H9 (cell line): ENCODE measurements around the gene TBC1D12. TPM values are rescaled to one million over a fixed set of nuclear protein-coding genes. Genes with fewer than 3 reads are reported as not detected.

Experiments
- DNase-seq: peaks from one replicate; pipeline ENCODE4 v3.0.0-alpha.2; 2017
- H2AFZ ChIP-seq: one replicate; pipeline ENCODE4 v1.6.1; 2013; ENCODE audit warnings: mild to moderate bottlenecking, low read length, control low read depth, moderate library complexity
- H2AK5ac ChIP-seq: 2 replicates; pipeline ENCODE4 v1.6.1; 2013; ENCODE audit warnings: low read length, control low read depth, mixed read lengths; ENCODE audit not compliant: insufficient read length
- H2BK120ac ChIP-seq: one replicate; pipeline ENCODE4 v1.6.1; 2013; ENCODE audit warnings: low read depth, mild to moderate bottlenecking, low read length, control low read depth, inconsistent platforms; ENCODE audit not compliant: poor library complexity, severe bottlenecking
- H2BK12ac ChIP-seq: 2 replicates; pipeline ENCODE4 v1.6.1; 2013; ENCODE audit warnings: low read length, control low read depth, mixed read lengths, low read depth; ENCODE audit not compliant: insufficient read length
- H2BK15ac ChIP-seq: 2 replicates; pipeline ENCODE4 v1.6.1; 2013; ENCODE audit warnings: low read depth, low read length, control low read depth
- H2BK20ac ChIP-seq: one replicate; pipeline ENCODE4 v1.6.1; 2013; ENCODE audit warnings: low read depth, mild to moderate bottlenecking, low read length, control low read depth, inconsistent platforms; ENCODE audit not compliant: poor library complexity, severe bottlenecking
- H2BK5ac ChIP-seq: 2 replicates; pipeline ENCODE4 v1.6.1; 2013; ENCODE audit warnings: low read length, control low read depth, mixed read lengths; ENCODE audit not compliant: insufficient read length
- H3K14ac ChIP-seq: 2 replicates; pipeline ENCODE4 v1.6.1; 2013; ENCODE audit warnings: low read length, control low read depth; ENCODE audit not compliant: insufficient read depth
- H3K18ac ChIP-seq: 2 replicates; pipeline ENCODE4 v1.6.1; 2013; ENCODE audit warnings: low read depth, mild to moderate bottlenecking, mixed read lengths, low read length, control low read depth; ENCODE audit not compliant: insufficient read length
- H3K23ac ChIP-seq: 2 replicates; pipeline ENCODE4 v1.6.1; 2013; ENCODE audit warnings: low read length, control low read depth, mixed read lengths, low read depth; ENCODE audit not compliant: insufficient read length
- H3K23me2 ChIP-seq: 2 replicates; pipeline ENCODE4 v1.6.1; 2013; ENCODE audit warnings: low read depth, mild to moderate bottlenecking, mixed read lengths, low read length, control low read depth; ENCODE audit not compliant: insufficient read length, poor library complexity, severe bottlenecking
- H3K27ac ChIP-seq: 2 replicates; pipeline ENCODE4 v1.5.1; 2013; ENCODE audit warnings: low read length, control low read depth, mixed read lengths, low read depth; ENCODE audit not compliant: insufficient read length
- H3K27me3 ChIP-seq: 2 replicates; pipeline ENCODE4 v1.6.1; 2013; ENCODE audit warnings: low read length, control low read depth, inconsistent platforms; ENCODE audit not compliant: insufficient read depth
- H3K4ac ChIP-seq: 2 replicates; pipeline ENCODE4 v1.6.1; 2013; ENCODE audit warnings: low read depth, mild to moderate bottlenecking, control low read depth, inconsistent platforms, low read length, moderate library complexity
- H3K4me1 ChIP-seq: 2 replicates; pipeline ENCODE4 v1.6.1; 2013; ENCODE audit warnings: low read length, control low read depth, inconsistent platforms; ENCODE audit not compliant: insufficient read depth
- H3K4me2 ChIP-seq: 2 replicates; pipeline ENCODE4 v1.6.1; 2013; ENCODE audit warnings: low read length, control low read depth, mixed read lengths; ENCODE audit not compliant: insufficient read length, insufficient read depth
- H3K56ac ChIP-seq: 2 replicates; pipeline ENCODE4 v1.6.1; 2013; ENCODE audit warnings: low read depth, mild to moderate bottlenecking, mixed read lengths, low read length, control low read depth; ENCODE audit not compliant: insufficient read length
- H3K79me1 ChIP-seq: 2 replicates; pipeline ENCODE4 v1.6.1; 2013; ENCODE audit warnings: low read depth, mild to moderate bottlenecking, moderate library complexity, low read length, control low read depth, inconsistent platforms; ENCODE audit not compliant: insufficient read depth, poor library complexity, severe bottlenecking
- H3K79me2 ChIP-seq: 2 replicates; pipeline ENCODE4 v1.6.1; 2013; ENCODE audit warnings: low read length, control low read depth, inconsistent platforms; ENCODE audit not compliant: insufficient read depth
- H3K9ac ChIP-seq: 2 replicates; pipeline ENCODE4 v1.6.1; 2013; ENCODE audit warnings: low read length, control low read depth, mixed read lengths; ENCODE audit not compliant: insufficient read length; ENCODE audit errors: extremely low read depth
- H3K9me3 ChIP-seq: one replicate; pipeline ENCODE4 v1.6.1; 2013; ENCODE audit warnings: low read depth, low read length, inconsistent platforms; ENCODE audit not compliant: control insufficient read depth
- H3T11ph ChIP-seq: one replicate; pipeline ENCODE4 v1.6.1; 2013; ENCODE audit warnings: mild to moderate bottlenecking, low read length, control low read depth, inconsistent platforms
- H4K20me1 ChIP-seq: one replicate; pipeline ENCODE4 v1.6.1; 2013; ENCODE audit not compliant: control insufficient read depth, insufficient read length, insufficient read depth
- H4K5ac ChIP-seq: 2 replicates; pipeline ENCODE4 v1.6.1; 2013; ENCODE audit warnings: low read depth, mild to moderate bottlenecking, mixed read lengths, low read length, control low read depth; ENCODE audit not compliant: insufficient read length
- H4K8ac ChIP-seq: replicated peaks from 2 replicates; pipeline ENCODE4 v1.6.1; 2013; ENCODE audit warnings: low read length, control low read depth, mixed read lengths, low read depth; ENCODE audit not compliant: insufficient read length
- H4K91ac ChIP-seq: 2 replicates; pipeline ENCODE4 v1.6.1; 2013; ENCODE audit warnings: low read depth, mild to moderate bottlenecking, moderate library complexity, mixed read lengths, low read length, control low read depth; ENCODE audit not compliant: insufficient read length
- H3K27ac Mint-ChIP-seq, 3 experiments: 2 replicates in 2 of 3; 3 replicates in 1 of 3; pipeline ENCODE4 v1.8.0; 2020 to 2021; ENCODE audit warnings: mixed read lengths in 3 of 3, mild to moderate bottlenecking in 1 of 3, moderate library complexity in 1 of 3
- H3K27me3 Mint-ChIP-seq: 2 replicates; pipeline ENCODE4 v1.8.0; 2021; ENCODE audit warnings: low read depth, mild to moderate bottlenecking, moderate library complexity, mixed read lengths
- H3K36me3 Mint-ChIP-seq, 3 experiments: 2 replicates in 2 of 3; 3 replicates in 1 of 3; pipeline ENCODE4 v1.8.0; 2020 to 2021; ENCODE audit warnings: low read depth in 3 of 3, mixed read lengths in 3 of 3; ENCODE audit not compliant: insufficient read depth in 1 of 3
- H3K4me1 Mint-ChIP-seq, 2 experiments: 2 replicates each; pipeline ENCODE4 v1.8.0; 2020; ENCODE audit warnings: mixed read lengths in 2 of 2
- H3K4me3 Mint-ChIP-seq, 2 experiments: 2 replicates in 1 of 2; 3 replicates in 1 of 2; pipeline ENCODE4 v1.8.0; 2020 to 2021; ENCODE audit warnings: mild to moderate bottlenecking in 2 of 2, mixed read lengths in 2 of 2, moderate library complexity in 1 of 2
- H3K9me3 Mint-ChIP-seq, 2 experiments: 2 replicates in 1 of 2; 3 replicates in 1 of 2; pipeline ENCODE4 v1.8.0; 2020; ENCODE audit warnings: mild to moderate bottlenecking in 2 of 2, mixed read lengths in 2 of 2, moderate library complexity in 1 of 2
- CTCF ChIP-seq: fragments of 200-600 bp; sonication (generic); conservative IDR thresholded peaks from 3 replicates; pipeline ENCODE4 v1.8.0; 2021; ENCODE audit warnings: antibody characterized with exemption, mild to moderate bottlenecking
- WGBS: extraction: QIAGEN DNeasy Blood & Tissue Kit; methylation state at CpG from one replicate; pipeline ENCODE4 v1.1.7; 2013; ENCODE audit warnings: missing lambda C conversion rate, low lambda C conversion rate, mixed read lengths; ENCODE audit not compliant: insufficient read length; ENCODE audit errors: extremely low coverage; 5-methylcytosine and 5-hydroxymethylcytosine counted together
- total RNA-seq: library from RNA; stranded (reverse); gene quantifications from 2 replicates; pipeline ENCODE4 v1.2.1, GENCODE V29; 2021

The TBC1D12 gene
- total RNA-seq, 1 experiment from 2014 or later = 2.0 TPM

- DNase-seq = no peak
- Histone ChIP-seq H3K9ac (no peak overlapping the region), H3K4me2 (no peak overlapping the region), H3K23me2 (no peaks in the 10 kb centered on the region), H2BK5ac (no peak overlapping the region), H4K91ac (no peak overlapping the region), H3K79me2 (no peaks in the 10 kb centered on the region), H2BK15ac (no peak overlapping the region), H4K5ac (no peak overlapping the region), H3K14ac (no peak overlapping the region), H3K79me1 (no peaks in the 10 kb centered on the region), H2BK120ac (no peak overlapping the region), H2BK20ac (no peak overlapping the region), H3K27me3 (no peaks in the 10 kb centered on the region), H3K4me1 (no peaks in the 10 kb centered on the region), H3K27ac (no peak overlapping the region), H3T11ph (no peak overlapping the region), H3K18ac (no peak overlapping the region), H3K23ac (no peak overlapping the region), H2BK12ac (no peak overlapping the region), H4K8ac (no peak overlapping the region), H3K9me3 (no peaks in the 10 kb centered on the region), H4K20me1 (no peaks in the 10 kb centered on the region), H2AFZ (no peak overlapping the region), H3K4ac (no peak overlapping the region), H3K56ac (no peak overlapping the region), H2AK5ac (no peak overlapping the region)
- H3K9me3 Mint-ChIP-seq = no peaks in the 10 kb centered on the region
- no peak overlapping the region for H3K27ac Mint-ChIP-seq
- no peaks in the 10 kb centered on the region for H3K4me1 Mint-ChIP-seq
- no CpG with 5 or more reads among the region's 4 CpGs for WGBS
- H3K36me3 Mint-ChIP-seq = no peaks in the 10 kb centered on the region
- H3K4me3 Mint-ChIP-seq = no peak overlapping the region
- no peak for TF ChIP-seq CTCF
- no peaks in the 10 kb centered on the region; the same call in 1 of the 2 replicates for H3K27me3 Mint-ChIP-seq
Observed at GRCh38 chr10:94496010-94496409, 93.7 kb downstream of the TBC1D12 start.
